Pancreas (tissue), 10 donors: Measurements from ENCODE around the gene EVC. TPM values are rescaled to one million over a fixed set of nuclear protein-coding genes. Genes with fewer than 3 reads are reported as not detected.

ENCODE experiments used
- ATAC-seq, 4 donors: fragments of 200-7000 bp; cut with Tn5 transposase; one replicate each; pipeline versions ENCODE4 v1.8.0 to v1.9.1; 2020; ENCODE audit warnings: mild to moderate bottlenecking in 4 of 4, moderate library complexity in 4 of 4
- DNase-seq, 6 donors: peaks; one replicate each; pipeline ENCODE4 v3.0.0-alpha.2; 2020
- FAIRE-seq: peaks from 2 replicates; lab custom pipeline; 2012; peaks lifted over from hg19 to GRCh38; lab: Jason Lieb, UNC
- H3K27ac ChIP-seq, 4 donors: fragments of 200-600 bp; sonication (generic); 1 replicate in 3 of 4; 2 replicates in 1 of 4; pipeline versions ENCODE4 v1.5.0 to v1.8.0; 2020
- H3K27me3 ChIP-seq, 4 donors: fragments of 200-600 bp; one replicate each; pipeline ENCODE4 v1.8.0; 2021
- H3K36me3 ChIP-seq, 3 donors: fragments of 200-600 bp; sonication (generic) in 1 of 3; one replicate each; pipeline versions ENCODE4 v1.5.0 to v1.8.0; 2020 to 2021
- H3K4me1 ChIP-seq, 3 donors: fragments of 200-600 bp; one replicate each; pipeline ENCODE4 v1.8.0; 2021
- H3K4me3 ChIP-seq, 4 donors: fragments of 200-600 bp; sonication (generic) in 2 of 4; one replicate each; pipeline versions ENCODE4 v1.5.0 to v1.8.0; 2020 to 2021
- H3K9me3 ChIP-seq, 4 donors: fragments of 200-600 bp; one replicate each; pipeline ENCODE4 v1.8.0; 2021
- CTCF ChIP-seq, 4 donors: fragments of 200-600 bp; sonication (generic) in 3 of 4; IDR thresholded peaks; one replicate each; pipeline versions ENCODE4 v1.5.0 to v1.8.0; 2021; ENCODE audit warnings: antibody characterized with exemption in 4 of 4
- WGBS, 2 donors: extraction: QIAGEN DNeasy Blood & Tissue Kit; methylation state at CpG; one replicate each; pipeline ENCODE4 v1.1.7; 2013; 5-methylcytosine and 5-hydroxymethylcytosine counted together
- intact Hi-C, 3 donors: fragments of 100-400 bp; cut with DNase I; formaldehyde crosslinking; loops; one replicate each; pipeline versions ENCODE4 v1.11.1 to v1.14.2; 2022
- polyA plus RNA-seq, 2 donors: library from polyadenylated mRNA; stranded (reverse); fragments of 200-250 nt; gene quantifications; one replicate each; pipeline ENCODE4 v1.2.3, GENCODE V29; 2013
- total RNA-seq, 6 donors: library from RNA; stranded (reverse); fragmentation: NEBNext Ultra II Directional in 4 of 6; extraction: Animal tissue kit (Norgen Biotek cat#: 25700) in 4 of 6; gene quantifications; one replicate each; pipeline versions ENCODE4 v1.2.1 to v1.2.4, GENCODE V29; 2021 to 2023
- donor health status: healthy with polysubstance abuse.
- donor health status: DM: no; HTN: no; CAD: no; lungs with moderate emphysema.
- donor health status: DM: no; HTN: no; CAD: no.
- donor health status: control.
- donor health status: control.
- donor health status: Bipolar disorder and iron deficiency.
- donor health status: DM: yes; HTN: yes; CAD: no.
- donor health status: DM: no; HTN: no; CAD: no.
- donor health status: DM: no; HTN: no; CAD: no.
- donor health status: DM: yes; HTN: yes; CAD: no.

Gene EVC
- total and polyA plus RNA-seq, 8 donors, result 2.8 to 17.8 (median 11.9) TPM

GRCh38 chr4:5788144-5788543 lies 77.1 kb downstream of the EVC start:
- peaks cover 0 to 6% (median 4%) of the 10 kb centered on the region in 3 donors for H3K4me1 ChIP-seq
- DNase-seq (no peak), FAIRE-seq (no peak), ATAC-seq (no peak)
- no peak overlapping the region for H3K4me3 ChIP-seq
- intact Hi-C loops, result no loop called here
- H3K36me3 ChIP-seq, result peaks cover 0 to 5% (median 0%) of the 10 kb centered on the region in 3 donors
- no peaks in the 10 kb centered on the region for H3K9me3 ChIP-seq
- H3K27ac ChIP-seq, result no peak overlapping the region
- 64 to 66% methylated on average over 2 of the region's 2 CpGs for WGBS, 2 donors
- H3K27me3 ChIP-seq, result no peaks in the 10 kb centered on the region
- no peak for TF ChIP-seq CTCF (IDR thresholded peaks at IDR 0.05)

- WGBS, 2 donors, result 83% methylated on average over 5 of the region's 5 CpGs
- Histone ChIP-seq H3K4me1 (peaks cover 0 to 6% (median 4%) of the 10 kb centered on the region in 3 donors), H3K9me3 (no peaks in the 10 kb centered on the region), H3K27ac (no peak overlapping the region), H3K36me3 (peaks cover 0 to 5% (median 0%) of the 10 kb centered on the region in 3 donors), H3K4me3 (no peak overlapping the region), H3K27me3 (no peaks in the 10 kb centered on the region)
- ATAC-seq (no peak), DNase-seq (no peak), FAIRE-seq (no peak)
- intact Hi-C loops, result no loop called here
- no peak for TF ChIP-seq CTCF (IDR thresholded peaks at IDR 0.05)
Measured at GRCh38 chr4:5789141-5789540, 78.1 kb downstream of the EVC start.

DNA sequence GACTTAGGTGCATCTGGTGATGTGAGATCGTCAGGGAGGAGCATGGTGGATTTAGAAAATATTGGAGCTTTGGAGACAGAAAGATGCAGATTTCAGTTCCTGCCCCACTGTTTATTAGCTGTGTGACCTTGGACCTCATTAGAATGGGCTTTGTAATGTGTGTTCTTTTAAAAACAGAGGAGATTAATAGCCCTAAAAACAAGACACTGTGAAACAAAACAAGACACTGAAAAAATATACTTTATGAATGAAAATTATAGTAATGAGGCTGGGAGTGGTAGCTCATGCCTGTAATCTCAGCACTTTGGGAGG lies 79.5 kb downstream of the EVC start:
- H3K4me1 ChIP-seq, result peaks cover 0 to 6% (median 4%) of the 10 kb centered on the region in 3 donors
- no peak for TF ChIP-seq CTCF (IDR thresholded peaks at IDR 0.05)
- no peaks in the 10 kb centered on the region for H3K9me3 ChIP-seq
- WGBS, 2 donors, result 30 to 38% methylated on average over 1 of the region's 1 CpG
- intact Hi-C loops, result no loop called here
- no peak overlapping the region for H3K4me3 ChIP-seq
- no peak overlapping the region for H3K27ac ChIP-seq
- FAIRE-seq (no peak), DNase-seq (no peak), ATAC-seq (no peak)
- peaks cover 0 to 13% (median 0%) of the 10 kb centered on the region in 3 donors for H3K36me3 ChIP-seq
- no peaks in the 10 kb centered on the region for H3K27me3 ChIP-seq

- ATAC-seq, result no peak
- WGBS, 2 donors, result 79 to 86% methylated on average over 3 of the region's 3 CpGs
- Histone ChIP-seq H3K9me3 (no peaks in the 10 kb centered on the region), H3K4me3 (no peak overlapping the region), H3K4me1 (no peaks in the 10 kb centered on the region), H3K36me3 (peaks cover 0 to 15% (median 0%) of the 10 kb centered on the region in 3 donors), H3K27ac (no peak overlapping the region), H3K27me3 (no peaks in the 10 kb centered on the region)
- TF ChIP-seq CTCF (IDR thresholded peaks at IDR 0.05), result no peak
- DNase-seq, result no peak
- no peak for FAIRE-seq
- intact Hi-C loops, result no loop called here
Measured at GRCh38 chr4:5791654-5792053, 80.7 kb downstream of the EVC start.

GRCh38 chr4:5793514-5793913 lies 82.5 kb downstream of the EVC start:
- Histone ChIP-seq H3K4me3 (no peak overlapping the region), H3K9me3 (no peaks in the 10 kb centered on the region), H3K4me1 (no peaks in the 10 kb centered on the region), H3K36me3 (peaks cover 0 to 23% (median 2%) of the 10 kb centered on the region in 3 donors), H3K27me3 (no peaks in the 10 kb centered on the region), H3K27ac (no peak overlapping the region)
- intact Hi-C loops, result no loop called here
- no peak for ATAC-seq
- FAIRE-seq, result no peak
- no peak for DNase-seq
- TF ChIP-seq CTCF (IDR thresholded peaks at IDR 0.05), result no peak
- WGBS, 2 donors, result 89 to 92% methylated on average over 13 of the region's 13 CpGs
